Uterus (tissue), 2 donors: ENCODE results near the gene LIMCH1.

Experiments used
- POLR2A ChIP-seq, 2 donors: fragments of 450-650 bp; IDR thresholded peaks; one replicate each; pipeline ENCODE4 v1.6.1; 2016; ENCODE audit warnings: antibody characterized with exemption in 2 of 2, mild to moderate bottlenecking in 1 of 2, moderate library complexity in 1 of 2
- TF ChIP-seq, protein P1 (sequence below), 4 experiments: fragments of 200-600 bp in 2 of 4; fragments of 450-650 bp in 2 of 4; sonication (generic) in 2 of 4; IDR thresholded peaks; one replicate each; pipeline ENCODE4 v1.5.1; 2016 to 2019; ENCODE audit warnings: antibody characterized with exemption in 4 of 4, mild to moderate bottlenecking in 2 of 4, moderate library complexity in 1 of 4

DNA sequence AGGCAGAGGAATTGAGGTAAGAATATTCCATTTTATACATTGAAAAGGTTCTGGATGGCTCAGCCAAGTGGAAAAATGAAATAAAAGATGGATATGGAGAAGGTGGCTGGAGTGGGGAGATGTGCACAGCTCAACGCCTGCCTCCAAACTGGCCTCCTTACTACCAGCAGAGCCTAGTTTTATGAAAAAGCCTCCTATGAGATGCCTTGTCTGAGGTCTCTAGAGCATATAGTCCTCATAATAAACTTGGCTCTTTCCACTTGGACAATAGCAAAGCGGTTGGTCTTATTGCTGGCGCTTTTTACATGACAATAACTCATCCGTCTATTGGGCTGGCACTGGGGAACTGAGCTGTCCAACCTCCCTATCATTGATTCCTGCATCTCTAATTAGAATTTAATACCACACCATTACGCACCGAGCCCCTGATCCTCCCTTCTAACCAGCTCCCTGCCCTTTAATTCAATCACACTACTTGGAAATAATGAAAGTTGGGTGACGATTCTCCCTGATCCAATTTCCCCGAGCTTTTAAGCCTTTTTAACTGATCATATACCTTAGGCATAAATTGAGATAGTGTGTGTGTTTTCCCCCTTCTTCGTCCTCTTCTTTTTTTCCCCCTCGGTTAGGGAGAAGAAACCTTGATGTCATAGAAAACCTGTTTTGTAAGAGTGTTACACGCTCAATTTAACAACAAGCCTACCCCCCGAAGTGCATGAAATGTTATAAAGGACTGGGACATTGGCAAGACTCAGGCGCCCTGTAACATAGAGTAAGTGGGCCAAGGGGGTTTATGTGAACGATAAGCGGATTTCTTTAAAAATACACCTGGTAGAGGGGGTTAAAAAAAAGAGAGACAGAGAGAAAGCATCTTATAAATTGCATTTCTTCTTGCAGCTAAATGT lies 210.9 kb downstream of the LIMCH1 start, which contains the start of gene PHOX2B:
- TF ChIP-seq, protein P1, sequence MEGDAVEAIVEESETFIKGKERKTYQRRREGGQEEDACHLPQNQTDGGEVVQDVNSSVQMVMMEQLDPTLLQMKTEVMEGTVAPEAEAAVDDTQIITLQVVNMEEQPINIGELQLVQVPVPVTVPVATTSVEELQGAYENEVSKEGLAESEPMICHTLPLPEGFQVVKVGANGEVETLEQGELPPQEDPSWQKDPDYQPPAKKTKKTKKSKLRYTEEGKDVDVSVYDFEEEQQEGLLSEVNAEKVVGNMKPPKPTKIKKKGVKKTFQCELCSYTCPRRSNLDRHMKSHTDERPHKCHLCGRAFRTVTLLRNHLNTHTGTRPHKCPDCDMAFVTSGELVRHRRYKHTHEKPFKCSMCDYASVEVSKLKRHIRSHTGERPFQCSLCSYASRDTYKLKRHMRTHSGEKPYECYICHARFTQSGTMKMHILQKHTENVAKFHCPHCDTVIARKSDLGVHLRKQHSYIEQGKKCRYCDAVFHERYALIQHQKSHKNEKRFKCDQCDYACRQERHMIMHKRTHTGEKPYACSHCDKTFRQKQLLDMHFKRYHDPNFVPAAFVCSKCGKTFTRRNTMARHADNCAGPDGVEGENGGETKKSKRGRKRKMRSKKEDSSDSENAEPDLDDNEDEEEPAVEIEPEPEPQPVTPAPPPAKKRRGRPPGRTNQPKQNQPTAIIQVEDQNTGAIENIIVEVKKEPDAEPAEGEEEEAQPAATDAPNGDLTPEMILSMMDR (IDR thresholded peaks at IDR 0.05): no peak
- no peak for TF ChIP-seq POLR2A (IDR thresholded peaks at IDR 0.05)
